ENCODE results near the gene GRK3.

GRCh38 chr22:25688627-25689026 is 124.2 kb downstream of the GRK3 start:
- no peak for TF ChIP-seq POLR2A (IDR thresholded peaks at IDR 0.05)
- no peak for TF ChIP-seq CTCF (IDR thresholded peaks at IDR 0.05 in 4 of 5, conservative IDR thresholded peaks at IDR 0.05 in 1 of 5)

Measured in gastrocnemius medialis (tissue), 4 donors.